Activated CD4-positive, CD25-positive, alpha-beta regulatory T cell treated with anti-CD3 and anti-CD28 coated beads, Interleukin-2, amount 50 U/mL, for 16 hours (primary cell): ENCODE results near the gene MAD1L1.

Experiments used
- DNase-seq: peaks from one replicate; pipeline ENCODE4 v3.0.0-alpha.2; 2020; ENCODE audit warnings: low read depth, low spot score

The MAD1L1 gene

GRCh38 chr7:2118630-2119190 lies 114.0 kb downstream of the MAD1L1 start:
- no peak for DNase-seq

DNA sequence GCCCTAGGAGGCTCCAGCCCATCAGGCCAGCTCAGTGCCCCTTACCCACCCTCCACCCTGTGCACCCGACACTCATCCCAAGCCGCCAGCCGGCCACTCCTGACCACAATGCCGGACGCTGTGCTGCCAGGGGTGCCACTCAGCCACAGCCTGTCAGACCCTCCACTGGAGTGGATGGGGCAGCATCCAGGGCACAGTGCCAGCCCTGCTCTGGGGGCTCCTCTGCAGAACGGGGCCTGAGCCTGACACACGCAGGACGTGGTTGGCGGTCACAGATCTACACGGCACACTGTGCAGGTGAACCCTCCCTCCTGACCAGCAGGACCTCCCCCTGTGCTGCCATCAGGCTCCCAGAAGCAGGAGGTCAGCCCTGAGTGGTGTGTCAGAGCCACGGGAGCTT lies 114.7 kb downstream of the MAD1L1 start:
- no peak for DNase-seq

- no peak for DNase-seq
These were observed 115.1 kb downstream of the MAD1L1 start for GRCh38 chr7:2117646-2118045.

GRCh38 chr7:2116989-2117591 lies 115.7 kb downstream of the MAD1L1 start:
- DNase-seq, result no peak

DNA sequence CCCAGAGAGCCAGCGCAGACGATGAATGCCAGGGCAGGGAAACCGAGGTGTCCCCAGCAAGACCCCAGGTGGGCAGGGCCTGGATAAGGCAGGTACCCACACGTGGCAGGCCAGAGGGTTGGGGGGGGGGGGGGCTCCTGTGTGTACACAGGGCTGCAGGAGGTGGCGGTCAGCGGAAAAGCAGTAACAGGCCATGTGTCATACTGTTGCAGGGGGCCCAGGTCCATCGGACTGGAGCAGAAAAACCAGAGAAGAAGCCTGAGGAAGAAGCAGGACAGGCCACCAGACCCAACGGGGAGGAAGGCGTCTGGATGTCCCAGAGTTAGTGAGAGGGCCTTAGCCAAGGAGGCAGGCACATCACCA lies 116.3 kb downstream of the MAD1L1 start:
- DNase-seq, result no peak

DNA sequence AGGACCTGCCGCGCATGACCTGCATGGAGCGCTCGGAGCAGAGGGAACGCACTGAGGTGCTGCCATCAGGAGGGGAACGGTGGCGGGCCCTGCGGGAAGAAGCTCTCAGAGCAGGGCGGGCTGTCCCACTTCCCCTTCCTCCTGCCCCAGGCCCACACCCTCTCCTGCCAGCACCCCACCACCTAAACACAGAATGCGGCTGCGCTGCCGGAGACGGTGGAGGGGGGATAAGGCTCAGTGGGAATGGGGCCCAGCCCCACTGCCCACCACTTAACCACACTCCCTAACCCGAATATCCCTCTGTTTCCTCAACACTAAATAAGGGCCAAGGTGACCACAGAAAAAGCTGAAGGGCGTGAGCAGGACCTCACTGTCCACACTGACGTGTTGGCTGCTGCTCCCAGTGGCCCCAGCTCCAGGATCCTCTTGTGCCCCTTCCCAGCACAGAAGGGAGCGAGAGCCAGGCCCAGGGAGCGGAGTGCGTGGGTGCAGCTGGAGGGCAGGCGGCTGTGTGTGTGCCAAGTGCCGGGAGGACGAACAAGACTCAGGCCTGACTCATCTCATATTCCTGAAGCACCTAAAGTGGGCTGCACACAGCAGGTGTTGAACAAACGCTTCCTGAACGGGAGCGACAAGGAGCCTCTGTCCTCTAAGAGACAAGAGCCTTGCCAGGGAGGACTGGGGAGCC lies 116.8 kb downstream of the MAD1L1 start:
- DNase-seq, result no peak

DNA sequence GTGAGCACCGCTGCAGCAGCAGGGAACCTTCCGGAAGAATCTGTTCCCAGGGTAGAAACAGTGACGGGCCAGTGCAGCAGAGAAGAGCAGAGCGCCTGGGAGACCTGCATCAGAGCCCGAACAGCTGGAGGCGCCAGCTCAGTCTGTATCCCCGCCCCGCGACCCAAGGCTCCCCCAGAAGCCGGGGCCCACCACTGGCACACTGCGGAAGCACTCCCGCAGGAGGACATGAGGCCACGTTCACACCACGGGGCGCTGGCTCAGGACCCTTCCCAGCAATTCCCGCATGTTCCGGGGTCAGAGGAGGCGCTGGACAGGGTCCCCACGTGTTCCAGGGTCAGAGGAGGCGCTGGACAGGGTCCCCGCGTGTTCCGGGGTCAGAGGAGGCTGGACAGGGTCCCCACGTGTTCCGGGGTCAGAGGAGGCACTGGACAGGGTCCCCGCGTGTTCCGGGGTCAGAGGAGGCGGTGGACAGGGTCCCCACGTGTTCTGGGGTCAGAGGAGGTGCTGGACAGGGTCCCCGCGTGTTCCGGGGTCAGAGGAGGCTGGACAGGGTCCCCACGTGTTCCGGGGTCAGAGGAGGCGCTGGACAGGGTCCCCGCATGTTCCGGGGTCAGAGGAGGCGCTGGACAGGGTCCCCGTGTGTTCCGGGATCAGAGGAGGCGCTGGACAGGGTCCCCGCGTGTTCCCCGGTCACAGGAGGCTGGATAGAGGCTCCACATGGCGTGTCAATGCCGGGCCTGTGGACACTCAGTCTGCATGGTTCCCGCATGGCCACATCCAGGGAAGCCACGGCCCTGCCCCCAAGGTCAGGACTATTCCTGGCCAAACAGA lies 117.6 kb downstream of the MAD1L1 start:
- DNase-seq, result no peak

GRCh38 chr7:2114052-2114451 lies 118.7 kb downstream of the MAD1L1 start:
- DNase-seq, result no peak

- no peak for DNase-seq
These were observed 120.2 kb downstream of the MAD1L1 start for GRCh38 chr7:2112261-2113198.

- DNase-seq, result no peak
These were observed 121.2 kb downstream of the MAD1L1 start for GRCh38 chr7:2111568-2111967.

DNA sequence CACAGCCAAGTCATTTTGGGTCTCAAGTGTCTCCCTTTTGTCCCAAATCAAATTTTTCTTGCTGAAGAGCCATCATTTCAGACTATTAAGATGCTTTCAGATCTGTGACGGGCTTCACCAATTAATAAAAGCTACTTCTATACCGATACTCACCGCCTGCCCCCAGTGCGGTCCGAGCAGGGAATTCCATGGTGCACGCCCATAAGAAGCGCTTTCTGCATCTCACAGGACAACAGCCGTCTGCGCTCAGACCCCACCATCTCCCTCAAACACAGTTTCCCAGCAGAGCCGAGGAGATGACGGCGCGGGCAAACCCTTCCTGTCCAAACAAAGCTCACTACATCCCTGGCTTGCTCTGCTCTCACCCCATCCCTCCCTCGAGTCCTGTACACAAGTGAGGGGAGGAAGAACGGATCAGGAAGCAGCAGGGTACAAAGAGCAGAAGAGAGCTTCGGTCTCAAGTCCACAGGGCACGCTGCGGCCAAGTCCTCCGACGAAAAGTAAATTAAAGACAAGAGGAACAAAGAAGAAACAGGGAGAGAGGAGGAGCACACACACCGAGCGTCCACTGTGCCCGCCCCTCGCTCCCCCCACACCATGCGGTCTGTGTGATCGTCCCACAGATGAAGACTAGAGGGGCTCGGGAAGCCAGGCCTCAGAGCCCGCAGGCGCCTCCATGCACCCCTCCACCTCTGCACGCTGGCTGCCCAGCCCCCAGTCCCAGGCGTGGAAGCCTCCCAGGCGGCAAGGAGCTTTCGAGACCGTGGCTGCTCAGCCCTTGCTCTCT lies 121.9 kb downstream of the MAD1L1 start:
- DNase-seq, result no peak

GRCh38 chr7:2109936-2110609 lies 122.7 kb downstream of the MAD1L1 start:
- peak; percentile 13 for DNase-seq

GRCh38 chr7:2109251-2109872 lies 123.4 kb downstream of the MAD1L1 start:
- DNase-seq, result no peak

- DNase-seq, result no peak
These were observed 124.1 kb downstream of the MAD1L1 start for GRCh38 chr7:2108501-2109250.

GRCh38 chr7:2108071-2108455 lies 124.7 kb downstream of the MAD1L1 start:
- no peak for DNase-seq

DNA sequence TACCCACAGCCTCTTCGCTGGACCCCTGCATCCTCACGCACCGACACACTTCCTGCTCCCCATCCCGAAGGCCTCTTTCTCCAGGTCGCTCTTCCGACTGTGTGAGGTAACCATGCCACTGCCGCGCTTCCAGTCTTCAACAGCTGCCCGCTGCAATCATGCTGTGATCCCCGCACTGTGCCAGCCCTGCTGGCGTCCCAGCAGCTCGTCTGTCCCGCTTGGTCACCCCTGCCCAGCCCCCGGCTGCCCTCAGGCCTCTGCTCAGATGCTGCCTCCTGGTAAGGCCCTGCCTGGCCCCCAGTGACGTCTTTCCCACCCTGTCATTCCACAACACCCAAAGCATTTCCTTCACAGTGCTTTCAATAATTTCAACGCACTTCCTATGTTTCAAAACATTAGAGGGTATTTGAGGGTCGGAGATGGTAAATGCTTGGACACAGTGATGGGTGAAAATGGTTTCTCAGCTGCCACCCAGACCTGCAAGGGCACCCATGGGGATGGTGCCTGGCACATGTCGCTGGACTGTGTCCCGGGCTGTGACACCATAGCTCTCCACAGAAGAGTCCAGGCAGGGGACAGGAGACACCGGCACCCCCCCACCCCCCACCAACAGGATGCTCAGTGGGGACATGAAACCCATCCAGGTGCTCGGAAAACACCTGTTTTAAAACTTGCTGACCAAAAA lies 125.2 kb downstream of the MAD1L1 start:
- no peak for DNase-seq

- DNase-seq, result no peak
These were observed 125.8 kb downstream of the MAD1L1 start for GRCh38 chr7:2106924-2107323.

GRCh38 chr7:2106440-2106839 lies 126.3 kb downstream of the MAD1L1 start:
- no peak for DNase-seq
